ENCODE measurements around the gene RBSN. TPM values are rescaled to one million over a fixed set of nuclear protein-coding genes. Genes with fewer than 3 reads are reported as not detected.

The RBSN gene
- total and polyA plus RNA-seq, 2 donors (not counting 1 experiment from before 2014, with no cell fraction given), result 10.0 to 26.8 TPM

DNA sequence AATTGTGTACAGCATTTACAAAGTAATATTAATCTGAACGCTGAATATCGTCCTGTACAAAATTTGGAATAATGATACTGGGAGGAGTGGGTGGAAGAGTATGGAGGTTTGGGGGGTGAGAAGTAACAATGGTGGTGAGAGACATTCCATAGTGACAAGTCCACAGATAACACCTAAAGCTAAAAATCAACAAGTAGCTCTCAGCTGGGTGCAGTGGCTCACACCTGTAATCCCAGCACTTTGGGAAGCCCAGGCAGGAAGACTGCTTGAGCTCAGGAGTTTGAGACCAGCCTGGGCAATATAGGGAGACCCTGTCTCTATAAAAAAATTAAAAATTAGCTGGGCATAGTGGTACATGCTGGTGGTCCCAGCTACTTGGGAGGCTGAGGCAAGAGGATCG is 38.9 kb downstream of the RBSN start:
- H3K27ac ChIP-seq (ENCODE audit: insufficient read depth, low read length), result no peak overlapping the region
- H3K36me3 ChIP-seq (ENCODE audit: control insufficient read depth, insufficient read depth, low read length), result peaks cover 10% of the 10 kb centered on the region
- H4K20me1 ChIP-seq (ENCODE audit: control insufficient read depth, extremely low read depth, insufficient read depth, low read length), result no peaks in the 10 kb centered on the region
- no peak overlapping the region for H3K4me3 ChIP-seq (replicated peaks in 1 of 4; ENCODE audit: control extremely low read depth in 1 of 4, insufficient read depth in 1 of 4, low read depth in 3 of 4, low read length in 4 of 4)
- peaks cover 31% of the 10 kb centered on the region for H3K79me2 ChIP-seq (ENCODE audit: control insufficient read depth, insufficient read depth, low read length)
- no peaks in the 10 kb centered on the region for H3K9me3 ChIP-seq (ENCODE audit: control insufficient read depth, insufficient read depth, low read depth, low read length)
- H3K27me3 ChIP-seq (ENCODE audit: control insufficient read depth, insufficient read depth, low read length), result no peaks in the 10 kb centered on the region
- H3K9ac ChIP-seq (ENCODE audit: insufficient read depth, low read length), result no peak overlapping the region
- no peaks in the 10 kb centered on the region for H3K4me1 ChIP-seq (ENCODE audit: control insufficient read depth, extremely low read depth, insufficient read depth, low read length)
- DNase-seq (ENCODE audit: low read depth in 2 of 2), result no peak
- H3K4me2 ChIP-seq (ENCODE audit: extremely low read depth, insufficient read depth, low read length), result no peak overlapping the region
- H2AFZ ChIP-seq (ENCODE audit: low read length), result no peak overlapping the region
- TF ChIP-seq, protein P1, sequence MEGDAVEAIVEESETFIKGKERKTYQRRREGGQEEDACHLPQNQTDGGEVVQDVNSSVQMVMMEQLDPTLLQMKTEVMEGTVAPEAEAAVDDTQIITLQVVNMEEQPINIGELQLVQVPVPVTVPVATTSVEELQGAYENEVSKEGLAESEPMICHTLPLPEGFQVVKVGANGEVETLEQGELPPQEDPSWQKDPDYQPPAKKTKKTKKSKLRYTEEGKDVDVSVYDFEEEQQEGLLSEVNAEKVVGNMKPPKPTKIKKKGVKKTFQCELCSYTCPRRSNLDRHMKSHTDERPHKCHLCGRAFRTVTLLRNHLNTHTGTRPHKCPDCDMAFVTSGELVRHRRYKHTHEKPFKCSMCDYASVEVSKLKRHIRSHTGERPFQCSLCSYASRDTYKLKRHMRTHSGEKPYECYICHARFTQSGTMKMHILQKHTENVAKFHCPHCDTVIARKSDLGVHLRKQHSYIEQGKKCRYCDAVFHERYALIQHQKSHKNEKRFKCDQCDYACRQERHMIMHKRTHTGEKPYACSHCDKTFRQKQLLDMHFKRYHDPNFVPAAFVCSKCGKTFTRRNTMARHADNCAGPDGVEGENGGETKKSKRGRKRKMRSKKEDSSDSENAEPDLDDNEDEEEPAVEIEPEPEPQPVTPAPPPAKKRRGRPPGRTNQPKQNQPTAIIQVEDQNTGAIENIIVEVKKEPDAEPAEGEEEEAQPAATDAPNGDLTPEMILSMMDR (conservative IDR thresholded peaks at IDR 0.05 in 1 of 2, IDR thresholded peaks at IDR 0.05 in 1 of 2; ENCODE audit: low read depth in 1 of 2, low read length in 2 of 2), result no peak
- TF ChIP-seq EZH2 (IDR thresholded peaks at IDR 0.05; ENCODE audit: low read length, missing control alignments), result no peak

DNA sequence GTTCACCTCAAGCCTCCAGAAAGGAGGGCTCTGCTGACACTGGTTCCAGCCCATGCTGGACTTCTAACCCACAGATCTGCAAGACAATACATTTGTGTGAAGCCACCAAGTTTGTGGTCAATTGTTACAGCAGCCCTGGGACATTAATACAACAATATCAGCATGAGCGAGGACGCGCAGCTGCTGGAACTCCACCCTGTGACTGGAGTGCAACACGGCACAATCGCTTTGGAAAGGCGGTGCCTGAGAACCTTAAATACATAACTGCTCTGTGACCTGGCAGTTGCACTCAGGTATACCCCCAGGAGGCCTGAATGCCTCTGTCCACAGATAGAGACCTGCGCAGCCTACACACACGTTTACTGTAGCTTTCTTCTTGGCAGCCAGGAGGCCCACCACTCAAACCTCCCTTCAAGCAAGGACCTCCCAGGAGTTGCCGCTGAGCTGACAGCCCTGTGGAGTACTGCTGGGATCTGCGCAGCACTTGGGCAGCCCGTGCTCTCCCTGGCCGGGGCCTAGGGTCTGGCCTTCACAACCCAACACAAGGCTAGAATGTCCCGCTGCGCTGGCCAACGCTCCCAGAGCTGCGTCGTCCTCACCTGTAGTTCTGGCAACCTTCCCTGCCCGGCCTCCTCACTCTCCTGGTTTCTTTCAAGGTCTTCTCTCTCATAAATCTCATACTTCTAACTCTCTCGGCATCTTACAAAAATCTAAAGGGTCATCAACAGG is 42.1 kb downstream of the RBSN start:
- no peak overlapping the region for H3K4me3 ChIP-seq (replicated peaks in 1 of 4; ENCODE audit: control extremely low read depth in 1 of 4, insufficient read depth in 1 of 4, low read depth in 3 of 4, low read length in 4 of 4)
- no peaks in the 10 kb centered on the region for H4K20me1 ChIP-seq (ENCODE audit: control insufficient read depth, extremely low read depth, insufficient read depth, low read length)
- H3K9ac ChIP-seq (ENCODE audit: insufficient read depth, low read length), result no peak overlapping the region
- no peak overlapping the region for H2AFZ ChIP-seq (ENCODE audit: low read length)
- no peak overlapping the region for H3K4me2 ChIP-seq (ENCODE audit: extremely low read depth, insufficient read depth, low read length)
- no peak for TF ChIP-seq EZH2 (IDR thresholded peaks at IDR 0.05; ENCODE audit: low read length, missing control alignments)
- TF ChIP-seq, protein P1 (conservative IDR thresholded peaks at IDR 0.05 in 1 of 2, IDR thresholded peaks at IDR 0.05 in 1 of 2; ENCODE audit: low read depth in 1 of 2, low read length in 2 of 2), result no peak
- H3K79me2 ChIP-seq (ENCODE audit: control insufficient read depth, insufficient read depth, low read length), result peaks cover 15% of the 10 kb centered on the region
- no peaks in the 10 kb centered on the region for H3K4me1 ChIP-seq (ENCODE audit: control insufficient read depth, extremely low read depth, insufficient read depth, low read length)
- H3K36me3 ChIP-seq (ENCODE audit: control insufficient read depth, insufficient read depth, low read length), result peaks cover 14% of the 10 kb centered on the region
- H3K9me3 ChIP-seq (ENCODE audit: control insufficient read depth, insufficient read depth, low read depth, low read length), result no peaks in the 10 kb centered on the region
- H3K27me3 ChIP-seq (ENCODE audit: control insufficient read depth, insufficient read depth, low read length), result no peaks in the 10 kb centered on the region
- DNase-seq (ENCODE audit: low read depth in 2 of 2), result no peak
- no peak overlapping the region for H3K27ac ChIP-seq (ENCODE audit: insufficient read depth, low read length)

DNA sequence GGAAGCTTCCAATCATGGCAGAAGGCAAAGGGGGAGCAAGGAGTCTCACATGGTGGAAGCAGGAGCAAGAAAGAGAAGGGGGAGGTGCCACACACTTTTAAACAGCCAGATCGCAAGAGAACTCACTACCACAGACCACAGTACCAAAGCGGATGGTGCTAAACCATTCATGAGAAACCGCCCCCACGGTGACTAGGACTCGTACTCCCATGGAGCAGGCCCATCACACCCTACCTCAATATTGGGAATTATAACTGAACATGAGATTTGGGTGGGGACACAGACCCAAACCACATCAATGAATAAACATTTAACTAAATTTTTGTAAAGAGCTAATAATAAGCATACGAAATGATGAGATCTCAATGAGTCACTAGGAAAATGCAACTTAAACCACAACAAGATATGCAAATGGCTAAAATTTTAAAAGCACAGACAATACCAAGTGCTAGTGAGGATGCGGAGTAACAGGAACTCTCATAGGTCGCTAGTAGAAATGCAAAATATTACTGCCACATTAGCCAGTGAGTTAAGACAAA is 43.9 kb downstream of the RBSN start:
- TF ChIP-seq, protein P1 (conservative IDR thresholded peaks at IDR 0.05 in 1 of 2, IDR thresholded peaks at IDR 0.05 in 1 of 2; ENCODE audit: low read depth in 1 of 2, low read length in 2 of 2), result no peak
- TF ChIP-seq EZH2 (IDR thresholded peaks at IDR 0.05; ENCODE audit: low read length, missing control alignments), result no peak

More for the DNA sequence above, 43.9 kb downstream of the RBSN start:
- Histone ChIP-seq H3K4me3 (replicated peaks in 1 of 4; ENCODE audit: control extremely low read depth in 1 of 4, insufficient read depth in 1 of 4, low read depth in 3 of 4, low read length in 4 of 4) (no peak overlapping the region), H3K9ac (ENCODE audit: insufficient read depth, low read length) (no peak overlapping the region), H3K27ac (ENCODE audit: insufficient read depth, low read length) (no peak overlapping the region), H3K4me2 (ENCODE audit: extremely low read depth, insufficient read depth, low read length) (no peak overlapping the region), H4K20me1 (ENCODE audit: control insufficient read depth, extremely low read depth, insufficient read depth, low read length) (no peaks in the 10 kb centered on the region), H3K4me1 (ENCODE audit: control insufficient read depth, extremely low read depth, insufficient read depth, low read length) (no peaks in the 10 kb centered on the region), H3K27me3 (ENCODE audit: control insufficient read depth, insufficient read depth, low read length) (no peaks in the 10 kb centered on the region), H2AFZ (ENCODE audit: low read length) (no peak overlapping the region), H3K79me2 (ENCODE audit: control insufficient read depth, insufficient read depth, low read length) (peaks cover 18% of the 10 kb centered on the region), H3K9me3 (ENCODE audit: control insufficient read depth, insufficient read depth, low read depth, low read length) (no peaks in the 10 kb centered on the region), H3K36me3 (ENCODE audit: control insufficient read depth, insufficient read depth, low read length) (peaks cover 15% of the 10 kb centered on the region)
- DNase-seq (ENCODE audit: low read depth in 2 of 2), result peak; percentile 54 to 62
